ELR (cell line): ENCODE results near the gene HELT.
"Not testable (repeated sequence)": the region's sequence is repeated elsewhere in the genome, so short reads cannot be mapped to it uniquely, and the experiment has no call there.

Experiments used
- DNase-seq: peaks from one replicate; pipeline ENCODE4 v3.0.0-alpha.2; 2015; ENCODE audit warnings: low read depth

The HELT gene

GRCh38 chr4:185017964-185018772 is at the start of gene HELT:
Gene HELT (plus strand): TSS chr4:185018490. CDS start chr4:185018929, 439 bp downstream.
- no peak for DNase-seq

- no peak for DNase-seq
These were observed 49.5 kb upstream of the HELT start for GRCh38 chr4:184968784-184969201.

- DNase-seq = no peak
These were observed 48.7 kb upstream of the HELT start for GRCh38 chr4:184969610-184970009.

GRCh38 chr4:184972991-184973390 is 45.3 kb upstream of the HELT start:
- DNase-seq = no peak

- not testable (repeated sequence) for DNase-seq
These were observed 41.9 kb upstream of the HELT start for GRCh38 chr4:184976348-184976747.

- DNase-seq = no peak
These were observed 40.5 kb upstream of the HELT start for GRCh38 chr4:184977747-184978146.

GRCh38 chr4:184978211-184978610 is 40.1 kb upstream of the HELT start:
- DNase-seq = no peak

- no peak for DNase-seq
These were observed 38.7 kb upstream of the HELT start for GRCh38 chr4:184979461-184980124.

- no peak for DNase-seq
These were observed 38.0 kb upstream of the HELT start for GRCh38 chr4:184980261-184980660.

GRCh38 chr4:184983672-184984356 is 34.5 kb upstream of the HELT start:
- DNase-seq = peak; percentile 51

GRCh38 chr4:184987493-184988031 is 30.7 kb upstream of the HELT start:
- no peak for DNase-seq

- DNase-seq = no peak
These were observed 29.7 kb upstream of the HELT start for GRCh38 chr4:184988611-184989010.

GRCh38 chr4:184989283-184989682 is 29.0 kb upstream of the HELT start:
- not testable (repeated sequence) for DNase-seq

GRCh38 chr4:184990131-184990530 is 28.2 kb upstream of the HELT start:
- not testable (repeated sequence) for DNase-seq

GRCh38 chr4:184991860-184992259 is 26.4 kb upstream of the HELT start:
- DNase-seq = no peak

GRCh38 chr4:184992422-184992821 is 25.9 kb upstream of the HELT start:
- DNase-seq = no peak

- DNase-seq = no peak
These were observed 25.0 kb upstream of the HELT start for GRCh38 chr4:184993247-184993646.

GRCh38 chr4:184994010-184994622 is 24.2 kb upstream of the HELT start:
- DNase-seq = no peak

- DNase-seq = no peak
These were observed 23.7 kb upstream of the HELT start for GRCh38 chr4:184994623-184995010.

- DNase-seq = not testable (repeated sequence)
These were observed 20.6 kb upstream of the HELT start for GRCh38 chr4:184997656-184998055.

- DNase-seq = no peak
These were observed 15.5 kb upstream of the HELT start for GRCh38 chr4:185002784-185003183.
